Retinal pigment epithelial cell (primary cell): Measurements from ENCODE around the gene MVB12B.

Experiments
- DNase-seq: peaks from one replicate; pipeline ENCODE4 v3.0.0-alpha.2; 2010; ENCODE audit warnings: low read depth
- H3K4me3 ChIP-seq: 2 replicates; pipeline ENCODE4 v1.5.1; 2011; ENCODE audit warnings: mild to moderate bottlenecking, low read length, control low read depth, moderate library complexity
- TF ChIP-seq, protein P1 (sequence below): conservative IDR thresholded peaks from 2 replicates; pipeline ENCODE4 v1.5.1; 2011; ENCODE audit warnings: low read depth, low read length, control low read depth, inconsistent platforms

Gene MVB12B

DNA sequence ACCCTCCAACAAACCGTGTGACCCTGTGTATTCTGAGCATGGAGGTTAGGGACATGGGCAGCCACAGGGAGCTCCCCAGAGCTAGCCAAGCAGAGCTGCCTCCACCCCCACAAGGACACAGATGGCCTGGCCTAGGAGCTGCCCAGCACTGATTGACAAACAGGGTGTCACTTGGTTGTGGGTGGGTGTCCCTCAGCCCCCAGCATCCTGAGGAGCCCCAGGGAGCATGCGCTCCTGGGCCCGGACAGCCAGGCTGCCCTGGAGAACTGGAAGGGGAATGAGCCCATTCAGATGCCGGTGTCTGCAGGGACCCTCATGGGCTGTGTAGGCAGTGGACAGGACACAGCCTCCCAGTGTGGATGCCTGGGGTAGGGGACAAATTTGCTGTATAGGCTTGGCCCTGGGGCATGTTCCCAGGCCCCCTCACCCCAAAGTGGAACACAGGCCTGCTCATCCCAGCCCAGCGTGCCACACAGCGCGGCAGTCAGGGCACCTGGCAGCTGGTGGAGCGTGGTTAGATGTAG is 162.3 kb downstream of the MVB12B start:
- TF ChIP-seq, protein P1, sequence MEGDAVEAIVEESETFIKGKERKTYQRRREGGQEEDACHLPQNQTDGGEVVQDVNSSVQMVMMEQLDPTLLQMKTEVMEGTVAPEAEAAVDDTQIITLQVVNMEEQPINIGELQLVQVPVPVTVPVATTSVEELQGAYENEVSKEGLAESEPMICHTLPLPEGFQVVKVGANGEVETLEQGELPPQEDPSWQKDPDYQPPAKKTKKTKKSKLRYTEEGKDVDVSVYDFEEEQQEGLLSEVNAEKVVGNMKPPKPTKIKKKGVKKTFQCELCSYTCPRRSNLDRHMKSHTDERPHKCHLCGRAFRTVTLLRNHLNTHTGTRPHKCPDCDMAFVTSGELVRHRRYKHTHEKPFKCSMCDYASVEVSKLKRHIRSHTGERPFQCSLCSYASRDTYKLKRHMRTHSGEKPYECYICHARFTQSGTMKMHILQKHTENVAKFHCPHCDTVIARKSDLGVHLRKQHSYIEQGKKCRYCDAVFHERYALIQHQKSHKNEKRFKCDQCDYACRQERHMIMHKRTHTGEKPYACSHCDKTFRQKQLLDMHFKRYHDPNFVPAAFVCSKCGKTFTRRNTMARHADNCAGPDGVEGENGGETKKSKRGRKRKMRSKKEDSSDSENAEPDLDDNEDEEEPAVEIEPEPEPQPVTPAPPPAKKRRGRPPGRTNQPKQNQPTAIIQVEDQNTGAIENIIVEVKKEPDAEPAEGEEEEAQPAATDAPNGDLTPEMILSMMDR = no peak
- no peak overlapping the region for H3K4me3 ChIP-seq
- no peak for DNase-seq

DNA sequence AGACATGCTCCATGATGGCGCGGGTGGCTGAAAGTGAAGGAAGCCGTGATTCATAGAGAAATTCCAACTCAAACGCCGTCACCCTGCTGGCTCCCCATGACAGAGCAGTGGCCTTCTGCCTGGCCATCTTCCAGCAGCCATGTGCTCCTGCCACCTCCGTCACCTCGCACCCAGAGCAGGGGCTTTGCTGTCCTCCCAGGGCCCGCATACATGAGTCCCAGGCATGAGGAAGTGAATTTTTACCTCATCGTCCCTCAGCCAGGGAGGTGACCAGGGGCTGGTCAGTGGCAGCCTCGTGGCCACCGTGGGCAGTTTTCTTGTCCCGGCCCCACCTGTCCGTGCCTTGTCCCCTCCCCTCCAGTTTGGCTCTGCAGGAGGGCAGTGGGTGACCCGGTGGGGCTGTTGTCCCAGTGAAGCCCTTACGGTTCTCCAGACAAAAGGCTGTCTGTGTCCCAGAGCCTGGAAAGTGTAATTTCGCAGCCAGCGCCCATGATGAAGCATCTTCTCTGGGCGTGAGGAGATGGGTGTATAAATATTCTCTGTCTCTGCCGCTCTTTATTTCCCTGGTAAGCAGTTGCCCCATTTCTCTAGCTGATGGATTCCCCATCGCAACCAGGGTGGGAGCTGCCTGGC is 163.1 kb downstream of the MVB12B start:
- no peak overlapping the region for H3K4me3 ChIP-seq
- TF ChIP-seq, protein P1 = no peak
- no peak for DNase-seq

DNA sequence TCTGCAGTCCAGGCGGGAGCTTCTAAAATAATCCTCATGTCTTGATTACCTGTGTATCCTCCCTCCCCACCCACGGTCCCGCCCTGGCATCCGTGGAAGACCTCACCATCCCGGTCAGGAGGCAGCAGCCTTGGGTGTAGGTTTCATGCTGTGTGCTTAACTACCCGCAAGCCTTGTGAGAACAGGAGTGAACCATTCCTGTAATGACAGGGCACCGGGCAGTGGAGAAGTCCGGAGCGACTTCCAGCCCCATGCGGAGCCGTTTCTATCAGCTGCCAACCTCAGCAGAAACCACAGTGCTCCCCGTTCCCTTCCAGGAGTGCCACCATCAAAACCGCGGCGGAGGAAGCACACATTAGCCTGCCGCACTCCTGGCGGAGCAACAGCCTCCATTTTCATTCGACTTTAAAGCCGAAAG is 163.6 kb downstream of the MVB12B start:
- TF ChIP-seq, protein P1 = no peak
- no peak for DNase-seq
- H3K4me3 ChIP-seq = no peak overlapping the region

DNA sequence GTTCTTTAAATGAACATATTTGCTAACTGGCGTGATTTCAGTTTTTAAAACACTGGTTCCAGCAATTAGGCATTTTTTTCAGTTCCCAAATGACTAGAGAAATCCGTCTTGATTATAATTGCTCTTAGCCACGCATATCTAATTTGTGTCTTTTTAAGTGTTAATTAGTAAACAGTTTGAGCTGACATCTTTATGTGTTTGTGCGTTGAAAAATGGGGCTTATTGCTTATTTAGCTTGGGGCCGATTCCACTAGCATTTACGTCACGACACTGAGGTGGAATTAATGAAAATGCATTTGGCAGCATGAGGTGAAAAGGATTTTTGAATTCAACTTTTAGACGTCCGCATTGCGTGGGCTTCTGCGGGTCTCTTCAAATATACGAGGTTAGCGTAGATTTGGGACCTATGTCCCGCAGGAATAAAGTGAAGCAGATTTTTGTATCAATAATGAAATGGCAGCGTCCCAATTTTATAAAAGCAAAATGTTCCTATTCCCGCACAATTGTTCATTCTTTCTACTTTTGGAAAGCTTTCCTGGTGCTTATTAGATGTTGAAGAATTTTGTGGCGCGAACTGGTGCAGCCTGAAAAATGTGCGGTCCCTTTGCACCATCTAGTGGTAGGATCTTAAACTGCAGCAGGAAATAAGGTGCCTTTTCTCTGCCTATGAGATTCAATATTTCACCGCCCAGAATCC is 164.4 kb downstream of the MVB12B start:
- no peak for DNase-seq
- H3K4me3 ChIP-seq = no peak overlapping the region
- TF ChIP-seq, protein P1 = peak; percentile 87

DNA sequence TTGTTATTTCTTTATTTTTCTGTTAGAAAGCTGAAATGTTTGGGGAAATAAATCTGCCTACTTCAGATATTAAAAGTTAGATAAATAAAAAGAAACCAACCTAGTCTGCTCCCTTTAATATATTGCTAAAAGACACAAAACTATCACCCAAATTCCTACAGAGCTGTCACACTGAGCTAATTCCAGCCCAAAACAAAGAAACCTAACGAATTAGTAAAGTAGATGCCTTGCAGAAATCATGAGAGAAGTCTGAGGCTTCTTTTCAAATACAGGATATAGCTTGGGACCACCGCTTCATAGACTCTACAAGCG is 164.9 kb downstream of the MVB12B start:
- H3K4me3 ChIP-seq = no peak overlapping the region
- DNase-seq = no peak
- TF ChIP-seq, protein P1 = no peak

DNA sequence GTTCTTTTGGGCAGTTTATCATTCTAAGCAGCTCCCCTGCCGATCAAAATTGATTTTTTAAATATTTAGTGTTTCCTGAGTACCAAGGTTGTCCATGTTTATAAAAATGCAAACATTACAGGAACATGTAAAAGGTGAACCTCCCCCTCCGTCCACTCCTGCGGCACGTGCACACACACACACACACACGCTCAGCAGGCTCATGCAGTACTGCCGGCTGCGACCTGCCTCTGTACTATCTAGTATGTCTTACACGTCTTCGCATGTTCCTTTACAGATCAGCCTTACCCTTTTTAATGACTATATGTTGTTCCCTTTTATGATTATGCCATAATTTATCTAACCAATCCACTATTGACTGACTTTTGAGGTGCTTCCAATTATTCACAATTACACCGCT is 165.3 kb downstream of the MVB12B start:
- no peak for DNase-seq
- TF ChIP-seq, protein P1 = no peak
- H3K4me3 ChIP-seq = no peak overlapping the region

DNA sequence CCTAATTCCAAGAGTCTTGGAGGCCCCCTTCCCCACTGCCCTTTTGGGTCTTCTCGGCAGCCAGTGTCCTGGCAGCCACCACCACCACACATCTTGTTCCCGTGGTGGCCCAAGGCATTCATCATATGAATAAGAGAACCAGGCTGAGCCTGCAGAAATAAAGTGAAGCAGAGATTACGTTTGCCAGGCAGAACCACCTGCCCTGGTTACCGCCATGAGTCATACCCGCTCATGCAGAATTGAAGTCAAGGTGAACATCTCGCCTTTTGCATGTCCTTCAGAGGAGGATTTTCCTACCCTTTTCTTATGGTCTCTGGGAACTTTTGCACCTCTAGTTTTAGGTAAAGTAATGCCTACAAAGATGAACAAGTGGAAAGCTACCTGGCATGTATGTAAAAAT is 167.6 kb downstream of the MVB12B start:
- TF ChIP-seq, protein P1 = no peak
- no peak overlapping the region for H3K4me3 ChIP-seq
- no peak for DNase-seq
